ENCODE measurements around the gene PLXDC2.
"Not testable (repeated sequence)": the region's sequence is repeated elsewhere in the genome, so short reads cannot be mapped to it uniquely, and the experiment has no call there.

Gene PLXDC2

GRCh38 chr10:20029523-20029922 lies 213.3 kb downstream of the PLXDC2 start:
- Histone ChIP-seq H3K4me3 (ENCODE audit: control insufficient read depth in 1 of 7, extremely low read depth in 1 of 7, insufficient read depth in 4 of 7, low read depth in 2 of 7, low read length in 6 of 7) (no peak overlapping the region), H3K4me1 (ENCODE audit: control extremely low read depth in 1 of 4, control insufficient read depth in 4 of 4, insufficient read depth in 4 of 4, low read length in 3 of 4) (no peaks in the 10 kb centered on the region), H3K27me3 (replicated peaks in 2 of 5; ENCODE audit: control insufficient read depth in 4 of 5, insufficient read depth in 5 of 5, low read length in 4 of 5) (no peaks in the 10 kb centered on the region), H3K36me3 (ENCODE audit: control insufficient read depth in 4 of 4, insufficient read depth in 4 of 4, low read length in 3 of 4) (peaks cover 0 to 2% (median 0%) of the 10 kb centered on the region in 4 experiments), H3K27ac (ENCODE audit: insufficient read depth in 1 of 2, low read depth in 1 of 2, low read length in 2 of 2, poor library complexity in 1 of 2, severe bottlenecking in 2 of 2) (no peak overlapping the region), H3K9me3 (ENCODE audit: control extremely low read depth in 1 of 5, control insufficient read depth in 4 of 5, insufficient read depth in 2 of 5, low read depth in 1 of 5, low read length in 4 of 5) (peaks cover 0 to 6% (median 0%) of the 10 kb centered on the region in 5 experiments)
- 86% methylated on average over 1 of the region's 3 CpGs for WGBS (ENCODE audit: insufficient coverage)
- ChIA-PET POLR2A (no interaction called here), CTCF (no interaction called here)
- no peak for DNase-seq

- Histone ChIP-seq H3K27ac (ENCODE audit: insufficient read depth in 1 of 2, low read depth in 1 of 2, low read length in 2 of 2, poor library complexity in 1 of 2, severe bottlenecking in 2 of 2) (no peak overlapping the region), H3K9me3 (ENCODE audit: control extremely low read depth in 1 of 5, control insufficient read depth in 4 of 5, insufficient read depth in 2 of 5, low read depth in 1 of 5, low read length in 4 of 5) (no peaks in the 10 kb centered on the region), H3K4me1 (ENCODE audit: control extremely low read depth in 1 of 4, control insufficient read depth in 4 of 4, insufficient read depth in 4 of 4, low read length in 3 of 4) (no peaks in the 10 kb centered on the region), H3K36me3 (ENCODE audit: control insufficient read depth in 4 of 4, insufficient read depth in 4 of 4, low read length in 3 of 4) (peaks cover 0 to 2% (median 0%) of the 10 kb centered on the region in 4 experiments), H3K4me3 (ENCODE audit: control insufficient read depth in 1 of 7, extremely low read depth in 1 of 7, insufficient read depth in 4 of 7, low read depth in 2 of 7, low read length in 6 of 7) (no peak overlapping the region), H3K27me3 (replicated peaks in 2 of 5; ENCODE audit: control insufficient read depth in 4 of 5, insufficient read depth in 5 of 5, low read length in 4 of 5) (no peaks in the 10 kb centered on the region)
- ChIA-PET CTCF (no interaction called here), POLR2A (no interaction called here)
- 100% methylated on average over 1 of the region's 4 CpGs for WGBS (ENCODE audit: insufficient coverage)
- no peak for DNase-seq
These were observed 217.2 kb downstream of the PLXDC2 start for GRCh38 chr10:20033476-20033875.

- 83% methylated on average over 1 of the region's 2 CpGs for WGBS (ENCODE audit: insufficient coverage)
- peaks cover 0 to 2% (median 0%) of the 10 kb centered on the region in 4 experiments for H3K36me3 ChIP-seq (ENCODE audit: control insufficient read depth in 4 of 4, insufficient read depth in 4 of 4, low read length in 3 of 4)
- ChIA-PET CTCF (interaction anchor here (1.3 kb wide), 1 partner anchor 15 kb away, joined by 5 read pairs; no protein-coding TSS in a partner anchor), POLR2A (no interaction called here)
- peak in 2 of 3 donors; percentile 7 to 38 for DNase-seq
- no peak overlapping the region for H3K27ac ChIP-seq (ENCODE audit: insufficient read depth in 1 of 2, low read depth in 1 of 2, low read length in 2 of 2, poor library complexity in 1 of 2, severe bottlenecking in 2 of 2)
- H3K9me3 ChIP-seq (ENCODE audit: control extremely low read depth in 1 of 5, control insufficient read depth in 4 of 5, insufficient read depth in 2 of 5, low read depth in 1 of 5, low read length in 4 of 5) = no peaks in the 10 kb centered on the region
- no peaks in the 10 kb centered on the region for H3K27me3 ChIP-seq (replicated peaks in 2 of 5; ENCODE audit: control insufficient read depth in 4 of 5, insufficient read depth in 5 of 5, low read length in 4 of 5)
- H3K4me3 ChIP-seq (ENCODE audit: control insufficient read depth in 1 of 7, extremely low read depth in 1 of 7, insufficient read depth in 4 of 7, low read depth in 2 of 7, low read length in 6 of 7) = no peak overlapping the region
- peaks cover 0 to 2% (median 0%) of the 10 kb centered on the region in 4 experiments for H3K4me1 ChIP-seq (ENCODE audit: control extremely low read depth in 1 of 4, control insufficient read depth in 4 of 4, insufficient read depth in 4 of 4, low read length in 3 of 4)
These were observed 218.5 kb downstream of the PLXDC2 start for GRCh38 chr10:20034732-20035131.

GRCh38 chr10:20040012-20040411 lies 223.8 kb downstream of the PLXDC2 start:
- CTCF ChIA-PET = no interaction called here
- H3K27ac ChIP-seq (ENCODE audit: insufficient read depth in 1 of 2, low read depth in 1 of 2, low read length in 2 of 2, poor library complexity in 1 of 2, severe bottlenecking in 2 of 2) = no peak overlapping the region
- H3K4me1 ChIP-seq (ENCODE audit: control extremely low read depth in 1 of 4, control insufficient read depth in 4 of 4, insufficient read depth in 4 of 4, low read length in 3 of 4) = peaks cover 0 to 2% (median 0%) of the 10 kb centered on the region in 4 experiments
- no peak overlapping the region for H3K4me3 ChIP-seq (ENCODE audit: control insufficient read depth in 1 of 7, extremely low read depth in 1 of 7, insufficient read depth in 4 of 7, low read depth in 2 of 7, low read length in 6 of 7)
- H3K9me3 ChIP-seq (ENCODE audit: control extremely low read depth in 1 of 5, control insufficient read depth in 4 of 5, insufficient read depth in 2 of 5, low read depth in 1 of 5, low read length in 4 of 5) = no peaks in the 10 kb centered on the region
- H3K27me3 ChIP-seq (replicated peaks in 2 of 5; ENCODE audit: control insufficient read depth in 4 of 5, insufficient read depth in 5 of 5, low read length in 4 of 5) = no peaks in the 10 kb centered on the region
- peaks cover 0 to 2% (median 0%) of the 10 kb centered on the region in 4 experiments for H3K36me3 ChIP-seq (ENCODE audit: control insufficient read depth in 4 of 4, insufficient read depth in 4 of 4, low read length in 3 of 4)
- POLR2A ChIA-PET = no interaction called here
- 84% methylated on average over 3 of the region's 6 CpGs for WGBS (ENCODE audit: insufficient coverage)
- DNase-seq = no peak

DNA sequence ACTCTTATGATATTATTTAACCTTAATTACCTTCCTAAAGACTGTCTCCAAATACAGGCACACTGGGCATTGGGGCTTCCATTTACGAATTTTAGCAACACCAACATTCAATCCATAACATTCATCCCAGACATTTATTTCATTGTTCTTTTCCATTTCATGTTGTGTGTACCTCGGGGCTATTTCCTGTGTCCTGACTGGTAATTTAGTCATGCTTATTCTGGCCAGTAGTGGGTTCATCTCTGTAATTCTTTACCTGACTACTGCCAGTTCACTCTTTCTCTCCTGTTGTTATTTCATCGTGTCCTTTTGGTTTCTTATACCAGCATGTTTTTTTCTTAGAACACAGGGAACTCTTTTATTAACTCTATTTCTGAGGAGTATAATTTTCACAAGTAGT lies 225.7 kb downstream of the PLXDC2 start:
- H3K4me1 ChIP-seq (ENCODE audit: control extremely low read depth in 1 of 4, control insufficient read depth in 4 of 4, insufficient read depth in 4 of 4, low read length in 3 of 4) = peaks cover 0 to 2% (median 0%) of the 10 kb centered on the region in 4 experiments
- POLR2A ChIA-PET = no interaction called here
- CTCF ChIA-PET = no interaction called here
- no peaks in the 10 kb centered on the region for H3K27me3 ChIP-seq (replicated peaks in 2 of 5; ENCODE audit: control insufficient read depth in 4 of 5, insufficient read depth in 5 of 5, low read length in 4 of 5)
- no peak overlapping the region for H3K27ac ChIP-seq (ENCODE audit: insufficient read depth in 1 of 2, low read depth in 1 of 2, low read length in 2 of 2, poor library complexity in 1 of 2, severe bottlenecking in 2 of 2)
- peaks cover 0 to under 1% (median 0%) of the 10 kb centered on the region in 4 experiments for H3K36me3 ChIP-seq (ENCODE audit: control insufficient read depth in 4 of 4, insufficient read depth in 4 of 4, low read length in 3 of 4)
- H3K9me3 ChIP-seq (ENCODE audit: control extremely low read depth in 1 of 5, control insufficient read depth in 4 of 5, insufficient read depth in 2 of 5, low read depth in 1 of 5, low read length in 4 of 5) = no peaks in the 10 kb centered on the region
- DNase-seq = no peak
- 95% methylated on average over 2 of the region's 3 CpGs for WGBS (ENCODE audit: insufficient coverage)
- H3K4me3 ChIP-seq (ENCODE audit: control insufficient read depth in 1 of 7, extremely low read depth in 1 of 7, insufficient read depth in 4 of 7, low read depth in 2 of 7, low read length in 6 of 7) = no peak overlapping the region

GRCh38 chr10:20045100-20045499 lies 228.9 kb downstream of the PLXDC2 start:
- H3K27me3 ChIP-seq (replicated peaks in 2 of 5; ENCODE audit: control insufficient read depth in 4 of 5, insufficient read depth in 5 of 5, low read length in 4 of 5); H3K4me1 ChIP-seq (ENCODE audit: control extremely low read depth in 1 of 4, control insufficient read depth in 4 of 4, insufficient read depth in 4 of 4, low read length in 3 of 4); CTCF ChIA-PET; H3K27ac ChIP-seq (ENCODE audit: insufficient read depth in 1 of 2, low read depth in 1 of 2, low read length in 2 of 2, poor library complexity in 1 of 2, severe bottlenecking in 2 of 2); H3K4me3 ChIP-seq (ENCODE audit: control insufficient read depth in 1 of 7, extremely low read depth in 1 of 7, insufficient read depth in 4 of 7, low read depth in 2 of 7, low read length in 6 of 7); DNase-seq; POLR2A ChIA-PET: not testable (repeated sequence)
- Histone ChIP-seq H3K9me3 (ENCODE audit: control extremely low read depth in 1 of 5, control insufficient read depth in 4 of 5, insufficient read depth in 2 of 5, low read depth in 1 of 5, low read length in 4 of 5) (peaks cover 0 to 10% (median 2%) of the 10 kb centered on the region in 5 experiments), H3K36me3 (ENCODE audit: control insufficient read depth in 4 of 4, insufficient read depth in 4 of 4, low read length in 3 of 4) (peaks cover 0 to 24% (median 3%) of the 10 kb centered on the region in 4 experiments)
- WGBS (ENCODE audit: insufficient coverage) = 100% methylated on average over 3 of the region's 5 CpGs

GRCh38 chr10:20048161-20048560 lies 231.9 kb downstream of the PLXDC2 start:
- Histone ChIP-seq H3K4me3 (ENCODE audit: control insufficient read depth in 1 of 7, extremely low read depth in 1 of 7, insufficient read depth in 4 of 7, low read depth in 2 of 7, low read length in 6 of 7) (no peak overlapping the region), H3K9me3 (ENCODE audit: control extremely low read depth in 1 of 5, control insufficient read depth in 4 of 5, insufficient read depth in 2 of 5, low read depth in 1 of 5, low read length in 4 of 5) (peaks cover 0 to 17% (median 2%) of the 10 kb centered on the region in 5 experiments), H3K27me3 (replicated peaks in 2 of 5; ENCODE audit: control insufficient read depth in 4 of 5, insufficient read depth in 5 of 5, low read length in 4 of 5) (no peaks in the 10 kb centered on the region), H3K4me1 (ENCODE audit: control extremely low read depth in 1 of 4, control insufficient read depth in 4 of 4, insufficient read depth in 4 of 4, low read length in 3 of 4) (no peaks in the 10 kb centered on the region), H3K27ac (ENCODE audit: insufficient read depth in 1 of 2, low read depth in 1 of 2, low read length in 2 of 2, poor library complexity in 1 of 2, severe bottlenecking in 2 of 2) (no peak overlapping the region), H3K36me3 (ENCODE audit: control insufficient read depth in 4 of 4, insufficient read depth in 4 of 4, low read length in 3 of 4) (peaks cover 0 to 24% (median 3%) of the 10 kb centered on the region in 4 experiments)
- ChIA-PET POLR2A (no interaction called here), CTCF (interaction anchor here (1.3 kb wide), 1 partner anchor 17 kb away, joined by 3 read pairs; no protein-coding TSS in a partner anchor)
- no peak for DNase-seq
- WGBS (ENCODE audit: insufficient coverage) = no CpG with 5 or more reads among the region's 2 CpGs

All from common myeloid progenitor, CD34-positive (primary cell).